Measurements from ENCODE around the gene GRK5.

The GRK5 gene

GRCh38 chr10:119379466-119380071 lies 172.2 kb downstream of the GRK5 start:
- no peak for DNase-seq (ENCODE audit: low read depth)

GRCh38 chr10:119383174-119383856 lies 175.9 kb downstream of the GRK5 start:
- DNase-seq (ENCODE audit: low read depth) = no peak

- DNase-seq (ENCODE audit: low read depth) = no peak
Observed at GRCh38 chr10:119384127-119384526, 176.8 kb downstream of the GRK5 start.

GRCh38 chr10:119386666-119387065 lies 179.3 kb downstream of the GRK5 start:
- DNase-seq (ENCODE audit: low read depth) = no peak

- DNase-seq (ENCODE audit: low read depth) = no peak
Observed at GRCh38 chr10:119388849-119389345, 181.5 kb downstream of the GRK5 start.

- DNase-seq (ENCODE audit: low read depth) = no peak
Observed at GRCh38 chr10:119391440-119392251, 184.3 kb downstream of the GRK5 start.

GRCh38 chr10:119393019-119393418 lies 185.6 kb downstream of the GRK5 start:
- no peak for DNase-seq (ENCODE audit: low read depth)

- no peak for DNase-seq (ENCODE audit: low read depth)
Observed at GRCh38 chr10:119393421-119393820, 186.1 kb downstream of the GRK5 start.

GRCh38 chr10:119393845-119394244 lies 186.5 kb downstream of the GRK5 start:
- DNase-seq (ENCODE audit: low read depth) = no peak

- DNase-seq (ENCODE audit: low read depth) = no peak
Observed at GRCh38 chr10:119394657-119395279, 187.4 kb downstream of the GRK5 start.

- DNase-seq (ENCODE audit: low read depth) = no peak
Observed at GRCh38 chr10:119395280-119396007, 188.1 kb downstream of the GRK5 start.

- no peak for DNase-seq (ENCODE audit: low read depth)
Observed at GRCh38 chr10:119396008-119396708, 188.8 kb downstream of the GRK5 start.

GRCh38 chr10:119396709-119397071 lies 189.3 kb downstream of the GRK5 start:
- no peak for DNase-seq (ENCODE audit: low read depth)

GRCh38 chr10:119397416-119397815 lies 190.0 kb downstream of the GRK5 start:
- DNase-seq (ENCODE audit: low read depth) = no peak

- DNase-seq (ENCODE audit: low read depth) = no peak
Observed at GRCh38 chr10:119398996-119399395, 191.6 kb downstream of the GRK5 start.

- DNase-seq (ENCODE audit: low read depth) = no peak
Observed at GRCh38 chr10:119399466-119399865, 192.1 kb downstream of the GRK5 start.

GRCh38 chr10:119401671-119402395 lies 194.5 kb downstream of the GRK5 start:
- DNase-seq (ENCODE audit: low read depth) = no peak

- DNase-seq (ENCODE audit: low read depth) = no peak
Observed at GRCh38 chr10:119403921-119404320, 196.6 kb downstream of the GRK5 start.

GRCh38 chr10:119404719-119405519 lies 197.5 kb downstream of the GRK5 start:
- no peak for DNase-seq (ENCODE audit: low read depth)

- DNase-seq (ENCODE audit: low read depth) = no peak
Observed at GRCh38 chr10:119405520-119405807, 198.1 kb downstream of the GRK5 start.
